Islet precursor cell (in vitro differentiated cells): Measurements from ENCODE around the gene STATH.
A peak's percentile ranks its signal among the peaks of the same experiment; 100 is the strongest.
"Not testable (repeated sequence)": the region's sequence is repeated elsewhere in the genome, so short reads cannot be mapped to it uniquely, and the experiment has no call there.

Experiments
- DNase-seq: peaks from one replicate; pipeline ENCODE4 v3.0.0-alpha.2; 2018

Gene STATH, protein sequence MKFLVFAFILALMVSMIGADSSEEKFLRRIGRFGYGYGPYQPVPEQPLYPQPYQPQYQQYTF

DNA sequence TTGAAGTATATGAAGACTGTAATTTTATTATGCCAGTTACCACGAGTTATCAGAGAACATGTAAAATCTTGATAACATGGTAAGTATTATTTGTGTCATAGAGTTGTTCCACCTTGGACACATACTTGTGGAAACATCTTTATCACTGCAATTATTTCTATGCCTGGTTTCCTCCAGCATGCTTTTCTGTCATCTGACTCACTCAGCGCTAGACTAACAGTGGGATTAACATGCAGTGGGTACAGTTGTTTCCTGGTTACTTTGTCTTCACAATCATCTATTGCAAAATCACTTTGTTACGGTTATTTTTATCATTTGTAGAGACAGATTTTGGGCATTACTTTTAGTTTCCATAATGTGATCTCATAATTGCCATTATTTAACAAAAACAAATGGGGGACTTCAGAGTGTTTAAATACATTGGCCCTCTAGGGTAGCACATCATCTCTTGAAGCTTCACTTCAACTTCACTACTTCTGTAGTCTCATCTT, at the start of gene STATH:
Gene STATH (plus strand): TSS at position 441 of the 491 bp plus-strand sequence. CDS start 2,472 bp downstream, outside the sequence.
- DNase-seq, result no peak

DNA sequence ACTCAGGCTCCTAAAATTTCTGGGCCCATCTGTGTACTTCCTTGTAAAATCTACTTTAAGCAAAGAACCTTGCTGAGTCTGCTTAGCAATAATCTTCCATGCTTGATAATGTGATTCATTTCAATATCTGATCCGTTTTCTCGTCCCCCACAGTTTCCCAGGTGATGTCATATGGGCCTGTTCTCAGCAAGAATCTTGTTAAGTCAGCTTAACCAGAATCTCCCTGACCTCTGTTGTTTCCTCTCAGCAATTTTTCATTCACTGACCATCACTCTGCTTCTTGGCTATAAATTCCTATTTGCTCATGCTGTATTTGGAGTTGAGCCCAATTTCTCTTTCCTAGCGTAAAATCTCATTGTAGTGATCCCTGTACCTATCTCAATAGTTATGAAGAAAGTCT, 44.2 kb upstream of the STATH start:
- no peak for DNase-seq

DNA sequence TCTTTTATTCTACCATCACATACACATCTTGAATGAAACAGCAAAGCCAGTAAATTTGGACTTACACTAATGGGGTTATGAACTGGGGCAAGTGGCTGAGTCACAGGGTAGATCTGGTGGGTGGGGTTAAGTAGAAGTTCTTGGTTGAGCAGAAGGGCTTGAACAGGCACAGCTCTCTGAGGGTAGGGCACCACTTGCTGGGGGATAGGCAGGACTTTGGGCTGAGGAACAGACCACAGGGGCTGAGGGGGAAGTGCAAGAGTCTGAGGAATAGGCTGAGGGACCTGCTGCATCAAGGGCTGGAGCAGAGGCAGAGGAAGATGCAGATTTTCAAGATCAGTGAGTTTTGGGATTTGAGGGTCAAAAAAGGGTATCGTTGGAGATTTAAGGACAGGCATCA, 38.6 kb upstream of the STATH start:
- peak; percentile 53 for DNase-seq

DNA sequence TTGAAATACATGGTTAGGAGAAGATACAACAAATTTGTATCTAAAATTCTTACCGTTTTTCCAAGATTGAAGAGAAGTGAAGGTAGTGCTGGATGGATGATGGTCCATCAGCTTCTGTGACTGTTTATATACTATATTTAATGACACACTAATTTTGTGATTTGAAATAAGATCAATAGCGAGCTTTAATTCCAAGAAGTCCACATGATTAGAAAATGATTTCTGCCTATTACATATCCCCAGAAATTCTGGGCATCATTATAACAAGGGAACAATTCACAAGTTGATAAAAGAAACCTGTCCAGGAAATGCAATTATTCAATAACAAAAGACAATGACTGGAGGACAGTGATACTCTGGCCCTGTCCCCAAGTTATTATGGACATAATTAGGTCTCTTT, 30.1 kb upstream of the STATH start, which contains the start of gene CSN2:
Gene CSN2 (minus strand): TSS at position 101 of the 400 bp plus-strand sequence. CDS start 4,733 bp downstream, outside the sequence.
- no peak for DNase-seq

DNA sequence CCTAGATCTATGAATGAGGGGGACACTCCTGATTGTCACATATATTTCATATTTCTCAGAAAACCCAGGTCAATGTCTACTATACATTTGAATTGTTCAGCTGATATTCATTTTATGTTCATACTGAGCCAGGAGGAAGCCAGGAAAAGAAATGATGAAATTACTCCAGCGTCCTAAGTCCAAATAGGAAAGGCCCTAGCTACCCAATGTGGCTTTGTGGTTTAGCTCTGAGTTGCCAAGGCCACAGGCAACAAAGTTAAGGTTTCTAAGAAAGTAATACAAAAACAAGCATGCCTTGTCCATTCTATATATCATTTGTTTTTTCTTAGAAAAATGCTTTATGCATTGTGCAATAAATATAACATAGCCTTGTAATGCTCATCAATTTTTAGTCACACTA, 25.7 kb upstream of the STATH start:
- DNase-seq, result no peak

DNA sequence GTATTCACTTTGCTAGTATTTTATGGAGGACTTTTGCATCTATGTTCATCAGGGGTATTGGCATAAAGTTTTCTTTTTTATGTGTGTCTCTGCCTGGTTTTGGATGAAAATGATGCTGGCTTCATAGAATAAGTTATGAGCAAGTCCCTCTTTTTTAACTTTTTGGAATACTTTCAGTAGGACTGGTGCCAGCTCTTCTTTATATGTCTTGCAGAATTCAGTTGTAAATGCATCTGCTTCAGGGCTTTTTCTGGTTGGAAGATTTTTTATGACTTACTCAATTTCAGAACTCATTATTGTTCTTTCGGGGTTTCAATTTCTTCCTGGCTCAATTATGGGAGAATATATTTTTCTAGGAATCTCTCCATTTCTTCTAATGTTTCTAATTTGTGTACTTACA, 21.1 kb upstream of the STATH start:
- no peak for DNase-seq

DNA sequence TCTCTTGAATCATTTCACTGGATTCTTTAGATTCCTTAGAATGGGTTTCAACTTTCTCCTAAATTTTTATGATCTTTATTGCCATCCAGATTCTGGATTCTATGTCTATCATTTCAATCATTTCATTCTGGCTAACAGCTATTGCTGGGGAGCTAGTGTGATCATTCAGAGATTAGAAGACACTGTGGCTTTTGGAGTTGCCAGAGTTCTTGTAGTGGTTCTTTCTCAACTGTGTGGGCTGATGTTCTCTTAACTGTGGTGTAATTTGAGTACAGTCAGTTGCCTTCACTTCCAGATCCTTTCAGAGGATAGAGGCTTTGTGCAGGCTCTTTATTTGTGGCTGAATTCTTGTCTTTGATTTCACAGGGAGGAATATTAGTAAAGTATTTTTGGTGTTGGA, 18.2 kb upstream of the STATH start:
- no peak for DNase-seq

DNA sequence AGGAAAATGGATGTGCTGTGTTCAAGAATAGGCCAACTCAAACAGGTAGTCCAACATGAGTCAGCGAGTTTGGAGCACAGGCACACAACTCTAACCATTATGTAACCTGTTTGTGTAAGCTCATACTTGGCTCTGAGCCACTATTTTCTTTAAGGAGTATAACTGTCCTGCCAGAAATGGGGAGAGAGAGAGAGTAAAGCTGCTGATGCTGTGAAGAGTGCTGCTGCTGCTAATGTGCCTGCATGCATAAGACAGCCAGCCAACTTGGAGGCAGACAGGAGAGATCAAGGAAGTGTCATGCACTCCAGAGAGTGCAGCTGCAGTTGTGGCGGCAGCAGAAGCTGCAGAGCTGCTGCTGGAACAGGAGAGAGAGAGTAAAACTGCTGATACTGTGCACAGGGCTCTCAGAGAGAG, 11.7 kb upstream of the STATH start:
- peak; percentile 62 for DNase-seq

DNA sequence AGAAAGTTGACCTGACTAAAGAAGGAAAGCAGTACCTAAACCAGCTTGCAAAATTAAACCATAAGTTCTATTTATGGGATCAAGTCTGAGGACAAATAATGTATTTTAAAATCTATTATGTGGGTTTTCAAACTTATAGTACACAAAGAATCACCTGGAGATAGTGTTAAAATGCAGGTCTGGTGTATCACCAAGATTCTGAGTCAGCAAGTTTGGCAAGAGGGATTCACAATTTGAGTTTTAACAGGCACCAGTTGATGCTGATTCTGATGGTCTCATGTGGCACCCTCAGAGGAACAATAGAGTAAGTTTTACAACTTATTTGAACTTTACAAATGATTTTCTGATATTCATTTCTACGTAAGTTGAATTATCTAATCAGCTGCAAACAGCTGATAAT, 9.1 kb upstream of the STATH start:
- no peak for DNase-seq

DNA sequence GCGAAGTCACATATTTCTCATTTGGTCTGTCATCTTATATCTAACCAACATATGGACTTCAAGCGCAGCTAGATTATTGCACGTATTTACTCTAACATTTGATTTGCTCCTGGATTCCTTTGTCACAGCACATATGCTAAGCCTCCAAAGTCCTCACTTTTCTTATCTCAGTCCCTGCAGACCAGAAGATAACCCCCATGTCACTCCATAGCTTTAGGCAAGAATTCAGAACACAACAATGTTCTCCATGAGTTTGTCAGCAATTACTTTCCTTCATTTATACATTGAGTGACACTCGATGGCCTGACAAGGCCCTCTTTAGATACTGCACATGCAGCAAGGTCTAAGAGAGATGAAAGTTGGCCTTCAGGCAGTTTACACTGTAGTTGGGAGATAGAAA, 4.8 kb upstream of the STATH start:
- no peak for DNase-seq

DNA sequence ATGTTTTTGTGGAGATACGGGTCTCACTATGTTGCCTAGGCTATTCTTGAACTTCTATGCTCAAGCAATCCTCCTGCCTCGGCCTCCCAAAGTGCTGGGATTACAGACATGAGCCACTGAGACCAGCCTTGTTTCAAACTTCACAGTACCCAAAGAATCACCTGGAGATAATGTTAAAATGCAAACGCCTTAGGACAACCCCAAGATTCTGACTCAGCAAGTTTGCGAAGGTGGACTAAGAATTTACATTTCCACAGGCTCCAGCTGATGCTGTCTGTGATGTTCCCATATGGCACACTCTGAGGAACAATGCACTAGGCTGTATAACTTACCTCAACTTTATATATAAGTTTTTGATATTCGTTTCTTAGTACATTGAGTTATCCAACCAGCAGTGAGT, 984 bp upstream of the STATH start:
- DNase-seq, result no peak

DNA sequence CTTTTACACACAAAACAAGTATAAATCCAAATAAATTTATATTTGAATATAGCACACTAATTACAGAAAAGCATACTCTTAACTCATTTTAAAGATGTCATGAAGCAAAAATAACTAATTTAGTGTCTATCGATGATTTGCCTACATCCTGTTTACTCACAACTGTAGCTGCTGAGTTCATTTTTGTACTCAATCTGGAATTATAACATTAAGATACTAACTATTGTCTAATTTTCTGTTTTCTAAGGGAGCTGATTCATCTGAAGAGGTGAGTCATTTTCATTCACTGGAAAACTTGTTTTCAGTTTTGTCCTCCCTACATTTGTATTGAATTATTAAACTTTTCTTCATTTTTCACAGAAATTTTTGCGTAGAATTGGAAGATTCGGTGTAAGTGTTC, 3.7 kb downstream of the STATH start:
- DNase-seq, result no peak

DNA sequence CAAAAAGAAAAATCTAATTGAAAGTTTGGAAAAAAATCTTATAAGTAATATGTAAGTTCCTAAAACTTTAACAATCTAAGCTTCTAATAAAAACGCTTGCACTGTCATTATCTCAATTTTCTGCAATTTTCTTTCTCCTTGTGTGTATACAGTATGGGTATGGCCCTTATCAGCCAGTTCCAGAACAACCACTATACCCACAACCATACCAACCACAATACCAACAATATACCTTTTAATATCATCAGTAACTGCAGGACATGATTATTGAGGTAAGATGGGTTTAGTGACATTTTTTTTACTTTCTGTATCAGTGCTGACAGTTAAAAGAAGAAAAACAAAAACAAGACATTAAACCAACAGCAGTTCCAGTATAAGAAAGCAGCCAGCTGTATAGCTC, 4.9 kb downstream of the STATH start:
- no peak for DNase-seq

DNA sequence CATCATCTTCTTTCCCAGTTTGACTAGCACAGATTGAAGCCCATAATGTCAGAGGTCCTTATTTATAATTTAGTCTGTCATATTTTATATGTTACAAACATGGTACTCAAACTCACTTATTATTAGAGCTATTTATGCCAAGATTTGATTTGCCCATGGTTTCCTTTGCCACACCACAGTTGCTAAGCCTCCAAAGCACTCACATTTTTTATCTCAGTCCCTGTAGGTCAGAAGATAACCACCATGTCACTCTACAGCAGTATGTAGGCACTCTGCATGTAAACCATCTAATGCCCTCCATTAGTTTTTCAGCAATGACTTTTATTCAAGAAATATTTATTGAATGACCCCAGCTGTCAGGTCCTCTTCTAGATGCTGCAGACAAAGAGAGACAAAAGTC, 6.7 kb downstream of the STATH start:
- no peak for DNase-seq

DNA sequence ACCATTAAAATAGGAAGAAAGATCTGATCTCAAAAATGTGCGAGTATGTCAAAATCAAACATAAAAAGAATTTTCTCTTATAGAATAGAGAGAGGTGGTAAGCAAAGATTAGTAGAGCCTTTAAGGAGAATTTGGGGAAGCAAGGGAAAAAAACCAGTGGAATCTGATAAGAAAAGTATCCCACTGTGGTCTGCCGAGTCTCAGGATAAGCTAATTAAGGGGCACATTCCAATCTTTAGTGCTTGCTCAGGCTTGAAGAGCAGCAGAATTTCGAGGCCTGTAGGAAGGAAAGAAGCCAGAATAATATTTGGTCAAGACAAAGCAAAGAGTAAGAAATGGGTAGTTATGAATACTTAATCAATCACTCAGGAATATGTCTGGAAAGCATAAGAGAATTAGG, 13.0 kb downstream of the STATH start:
- no peak for DNase-seq

DNA sequence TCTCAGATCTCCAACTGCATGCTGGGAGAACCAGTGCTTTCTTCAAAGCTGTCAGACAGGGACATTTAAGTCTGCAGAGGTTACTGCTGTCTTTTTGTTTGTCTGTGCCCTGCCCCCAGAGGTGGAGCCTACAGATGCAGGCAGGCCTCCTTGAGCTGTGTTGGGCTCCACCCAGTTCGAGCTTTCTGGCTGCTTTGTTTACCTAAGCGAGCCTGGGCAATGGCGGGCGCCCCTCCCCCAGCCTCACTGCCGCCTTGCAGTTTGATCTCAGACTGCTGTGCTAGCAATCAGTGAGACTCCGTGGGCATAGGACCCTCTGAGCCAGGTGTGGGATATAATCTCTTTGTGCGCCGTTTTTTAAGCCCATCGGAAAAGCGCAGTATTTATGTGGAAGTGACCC, 23.2 kb downstream of the STATH start:
- DNase-seq, result not testable (repeated sequence)

DNA sequence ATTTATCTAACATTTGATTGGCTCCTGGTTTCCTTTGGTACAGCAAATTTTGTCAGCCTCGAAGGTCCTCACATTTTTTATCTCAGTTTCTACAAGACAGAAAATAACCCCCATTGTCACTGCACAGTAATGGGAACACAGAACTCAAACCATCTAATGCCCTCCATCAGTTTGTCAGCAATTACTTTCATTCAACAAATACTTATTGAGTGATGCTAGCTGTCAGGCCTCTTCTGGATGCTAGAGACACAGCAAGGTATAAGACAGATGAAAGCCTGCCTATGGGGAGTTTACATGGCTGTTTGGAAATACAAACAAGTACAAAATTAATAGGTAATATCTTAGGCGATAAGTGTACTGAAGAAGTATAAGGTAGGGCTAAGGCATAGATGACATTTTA, 27.5 kb downstream of the STATH start:
- no peak for DNase-seq

DNA sequence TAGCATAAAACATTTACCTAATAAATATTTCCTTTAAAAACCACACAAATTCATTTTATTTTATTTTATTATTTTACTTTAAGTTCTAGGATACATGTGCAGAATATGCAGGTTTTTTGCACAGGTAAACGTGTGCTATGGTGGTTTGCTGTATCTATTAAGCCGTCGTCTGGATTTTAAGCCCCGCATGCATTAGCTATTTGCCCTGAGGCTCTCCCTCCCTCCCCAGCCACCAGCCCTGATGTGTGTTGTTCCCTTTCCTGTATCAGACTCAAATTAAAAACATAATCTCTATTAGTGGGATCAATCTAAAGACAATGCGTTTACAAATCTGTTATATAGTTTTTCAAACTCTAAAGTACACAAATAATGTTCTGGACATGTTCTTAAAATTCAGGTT, 31.2 kb downstream of the STATH start:
- no peak for DNase-seq

DNA sequence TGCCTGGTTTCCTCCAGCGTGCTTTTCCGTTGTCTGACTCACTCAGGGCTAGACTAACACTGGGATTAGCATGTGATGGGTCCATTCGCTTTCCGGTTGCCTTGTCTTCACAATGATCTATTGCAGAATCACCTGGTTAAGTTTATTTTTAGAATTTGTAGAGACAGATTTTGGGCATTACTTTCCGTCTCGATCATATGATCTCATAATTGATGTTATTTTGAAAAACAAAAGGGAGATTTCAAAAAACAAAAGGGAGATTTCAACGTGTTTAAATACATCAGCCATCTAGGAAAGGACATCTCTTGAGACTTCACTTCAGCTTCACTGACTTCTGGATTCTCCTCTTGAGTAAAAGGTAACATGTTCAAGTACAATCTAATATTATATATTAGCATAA, 32.4 kb downstream of the STATH start, which contains the start of gene HTN3:
Gene HTN3 (plus strand): TSS at position 301 of the 400 bp plus-strand sequence. CDS start 2,282 bp downstream, outside the sequence.
- DNase-seq, result not testable (repeated sequence)

DNA sequence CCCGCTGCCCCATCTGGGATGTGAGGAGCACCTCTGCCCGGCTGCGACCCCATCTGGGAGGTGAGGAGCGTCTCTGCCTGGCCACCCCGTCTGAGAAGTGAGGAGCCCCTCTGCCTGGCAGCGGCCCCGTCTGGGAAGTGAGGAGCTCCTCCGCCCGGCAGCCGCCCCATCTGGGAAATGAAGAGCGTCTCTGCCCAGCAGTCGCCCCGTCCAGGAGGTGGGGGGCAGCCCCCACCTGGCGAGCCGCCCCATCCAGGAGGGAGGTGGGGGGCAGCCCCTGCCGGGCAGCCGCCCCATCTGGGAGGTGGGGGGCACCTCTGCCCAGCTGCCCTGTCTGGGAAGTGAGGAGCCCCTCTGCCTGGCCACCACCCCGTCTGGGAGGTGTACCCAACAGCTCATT, 41.8 kb downstream of the STATH start:
- not testable (repeated sequence) for DNase-seq

DNA sequence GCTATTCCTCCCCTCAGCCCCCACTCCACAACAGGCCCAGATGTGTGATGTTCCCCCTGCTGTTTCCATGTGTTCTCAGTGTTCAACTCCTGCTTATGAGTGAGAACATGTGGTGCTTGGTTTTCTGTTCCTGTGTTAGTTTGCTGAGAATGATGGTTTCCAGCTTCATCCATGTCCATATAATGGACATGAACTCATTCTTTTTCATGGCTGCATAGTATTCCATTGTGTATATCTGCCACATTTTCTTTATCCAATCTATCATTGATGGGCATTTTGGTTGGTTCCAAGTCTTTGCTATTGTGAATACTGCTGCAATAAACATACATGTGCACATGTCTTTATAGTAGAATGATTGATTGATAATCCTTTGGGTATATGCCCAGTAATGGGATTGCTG, 44.2 kb downstream of the STATH start:
- not testable (repeated sequence) for DNase-seq

DNA sequence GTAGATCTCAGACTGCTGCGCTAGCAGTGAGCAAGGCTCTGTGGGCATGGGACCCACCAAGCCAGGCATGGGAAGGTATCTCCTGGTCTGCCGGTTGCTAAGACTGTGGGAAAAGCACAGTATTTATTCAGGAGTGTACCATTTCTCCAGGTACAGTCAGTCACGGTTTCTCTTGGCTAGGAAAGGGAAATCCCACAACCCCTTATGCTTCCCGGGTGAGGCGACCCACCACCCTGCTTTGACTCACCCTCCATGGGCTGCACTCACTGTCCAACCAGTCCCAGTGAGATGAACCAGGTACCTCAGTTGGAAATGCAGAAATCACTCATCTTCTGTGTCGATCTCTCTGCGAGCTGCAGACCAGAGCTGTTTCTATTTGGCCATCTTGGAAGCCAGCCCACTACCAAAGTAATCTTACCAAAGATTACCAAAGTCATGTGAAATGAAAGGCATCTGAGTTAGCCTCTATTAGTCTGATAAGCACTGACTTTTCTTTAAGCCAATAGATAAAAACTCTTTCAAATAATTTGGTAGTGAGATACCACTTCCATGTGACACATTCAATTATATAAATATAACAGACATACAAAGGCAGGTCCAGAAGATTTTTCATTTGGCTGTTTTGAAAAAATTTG, 46.0 kb downstream of the STATH start:
- DNase-seq, result no peak

DNA sequence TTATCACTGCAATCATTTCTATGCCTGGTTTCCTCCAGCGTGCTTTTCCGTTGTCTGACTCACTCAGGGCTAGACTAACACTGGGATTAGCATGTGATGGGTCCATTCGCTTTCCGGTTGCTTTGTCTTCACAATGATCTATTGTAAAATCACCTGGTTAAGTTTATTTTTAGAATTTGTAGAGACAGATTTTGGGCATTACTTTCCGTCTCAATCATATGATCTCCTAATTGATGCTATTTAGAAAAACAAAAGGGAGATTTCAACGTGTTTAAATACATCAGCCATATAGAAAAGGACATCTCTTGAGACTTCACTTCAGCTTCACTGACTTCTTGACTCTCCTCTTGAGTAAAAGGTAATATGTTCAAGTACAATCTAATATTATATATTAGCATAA, 54.4 kb downstream of the STATH start, which contains the start of gene HTN1:
Gene HTN1 (plus strand): TSS at position 301 of the 400 bp plus-strand sequence. CDS start 2,639 bp downstream, outside the sequence.
- DNase-seq, result not testable (repeated sequence)
